Muscle of leg (tissue), 11 donors: ENCODE measurements around the gene WDR74. TPM values are rescaled to one million over a fixed set of nuclear protein-coding genes. Genes with fewer than 3 reads are reported as not detected.

Experiments used
- DNase-seq: peaks from one replicate; pipeline ENCODE4 v3.0.0; 2013
- H3K27ac ChIP-seq: one replicate; pipeline ENCODE4 v1.5.1; 2013; ENCODE audit warnings: mild to moderate bottlenecking, low read length, control low read depth
- H3K27me3 ChIP-seq: one replicate; pipeline ENCODE4 v1.6.1; 2013; ENCODE audit warnings: low read length; ENCODE audit not compliant: control insufficient read depth, insufficient read depth
- H3K36me3 ChIP-seq: one replicate; pipeline ENCODE4 v1.6.1; 2013; ENCODE audit warnings: low read length; ENCODE audit not compliant: control insufficient read depth, insufficient read depth
- H3K4me1 ChIP-seq: one replicate; pipeline ENCODE4 v1.6.1; 2013; ENCODE audit warnings: low read length; ENCODE audit not compliant: control insufficient read depth, insufficient read depth
- H3K4me3 ChIP-seq: one replicate; pipeline ENCODE4 v1.5.1; 2013; ENCODE audit warnings: low read length, control low read depth
- H3K9me3 ChIP-seq: replicated peaks from 2 replicates; pipeline ENCODE4 v1.6.1; 2013; ENCODE audit warnings: low read depth, low read length; ENCODE audit not compliant: control insufficient read depth
- WGBS: methylation state at CpG from one replicate; pipeline ENCODE4 v1.1.5; 2013; ENCODE audit warnings: missing lambda C conversion rate; ENCODE audit not compliant: insufficient coverage; 5-methylcytosine and 5-hydroxymethylcytosine counted together
- polyA plus RNA-seq, 8 donors: library from polyadenylated mRNA; unstranded; fragments of 120-200 nt; gene quantifications; one replicate each; pipeline versions ENCODE4 v1.2.1 to v1.2.3, GENCODE V29; 2013; ENCODE audit warnings: inconsistent platforms in 1 of 8, low replicate concordance in 1 of 8; ENCODE audit not compliant: insufficient read length in 8 of 8, insufficient read depth in 1 of 8
- total RNA-seq: library from RNA; stranded (reverse); fragments of 120-200 nt; gene quantifications from one replicate; pipeline ENCODE4 v1.2.4, GENCODE V29; 2013

Gene WDR74
- total and polyA plus RNA-seq, 9 donors = 28.3 to 41.8 (median 34.9) TPM

GRCh38 chr11:62794201-62794775, 45.1 kb downstream of the WDR74 start:
- Histone ChIP-seq H3K9me3 (no peaks in the 10 kb centered on the region), H3K27ac (no peak overlapping the region), H3K27me3 (no peaks in the 10 kb centered on the region), H3K4me3 (no peak overlapping the region), H3K36me3 (peaks cover 71% of the 10 kb centered on the region), H3K4me1 (peaks cover 18% of the 10 kb centered on the region)
- 100% methylated on average over 6 of the region's 8 CpGs for WGBS
- no peak for DNase-seq

- Histone ChIP-seq H3K9me3 (no peaks in the 10 kb centered on the region), H3K4me3 (peak overlapping the region; percentile 95), H3K27me3 (no peaks in the 10 kb centered on the region), H3K27ac (peak overlapping the region; percentile 76), H3K4me1 (peaks cover 27% of the 10 kb centered on the region), H3K36me3 (peaks cover 62% of the 10 kb centered on the region)
- WGBS = 17% methylated on average over 5 of the region's 11 CpGs
- no peak for DNase-seq
These were observed 47.2 kb downstream of the WDR74 start for GRCh38 chr11:62792202-62792575.

GRCh38 chr11:62791501-62792201, 47.7 kb downstream of the WDR74 start, which contains the start of gene TMEM223:
Gene TMEM223 (minus strand): TSS chr11:62792006. CDS start chr11:62791994, 12 bp downstream.
- Histone ChIP-seq H3K27me3 (no peaks in the 10 kb centered on the region), H3K4me3 (peak within 1 kb of the TSS; percentile 95), H3K4me1 (peaks cover 27% of the 10 kb centered on the region), H3K36me3 (peaks cover 56% of the 10 kb centered on the region), H3K27ac (peak within 1 kb of the TSS; percentile 80), H3K9me3 (no peaks in the 10 kb centered on the region)
- under 1% methylated on average over 51 of the region's 58 CpGs for WGBS
- DNase-seq = peak; percentile 95

GRCh38 chr11:62789576-62789975, 49.8 kb downstream of the WDR74 start:
- no peak for DNase-seq
- H3K4me1 ChIP-seq = peaks cover 33% of the 10 kb centered on the region
- H3K9me3 ChIP-seq = no peaks in the 10 kb centered on the region
- no peaks in the 10 kb centered on the region for H3K27me3 ChIP-seq
- H3K36me3 ChIP-seq = peaks cover 41% of the 10 kb centered on the region
- WGBS = 80% methylated on average over 1 of the region's 3 CpGs
- no peak overlapping the region for H3K27ac ChIP-seq
- H3K4me3 ChIP-seq = no peak overlapping the region

- H3K27me3 ChIP-seq = no peaks in the 10 kb centered on the region
- 88% methylated on average over 3 of the region's 5 CpGs for WGBS
- peaks cover 36% of the 10 kb centered on the region for H3K36me3 ChIP-seq
- H3K27ac ChIP-seq = no peak overlapping the region
- no peak overlapping the region for H3K4me3 ChIP-seq
- peaks cover 33% of the 10 kb centered on the region for H3K4me1 ChIP-seq
- no peaks in the 10 kb centered on the region for H3K9me3 ChIP-seq
- no peak for DNase-seq
These were observed 50.4 kb downstream of the WDR74 start for GRCh38 chr11:62788991-62789390.

GRCh38 chr11:62787005-62787759, 52.2 kb downstream of the WDR74 start, which contains the start of gene TMEM179B:
Gene TMEM179B (plus strand): TSS chr11:62787402. CDS start chr11:62787432, 30 bp downstream.
- Histone ChIP-seq H3K9me3 (no peaks in the 10 kb centered on the region), H3K27me3 (no peaks in the 10 kb centered on the region), H3K4me3 (peak within 1 kb of the TSS; percentile 88), H3K36me3 (peaks cover 32% of the 10 kb centered on the region), H3K4me1 (peaks cover 28% of the 10 kb centered on the region), H3K27ac (peak within 1 kb of the TSS; percentile 93)
- DNase-seq = peak; percentile 99
- WGBS = under 1% methylated on average over 88 of the region's 88 CpGs

- Histone ChIP-seq H3K36me3 (peaks cover 36% of the 10 kb centered on the region), H3K27me3 (no peaks in the 10 kb centered on the region), H3K27ac (peak overlapping the region; percentile 93), H3K9me3 (no peaks in the 10 kb centered on the region), H3K4me3 (peak overlapping the region; percentile 88), H3K4me1 (peaks cover 27% of the 10 kb centered on the region)
- under 1% methylated on average over 50 of the region's 51 CpGs for WGBS
- peak; percentile 95 for DNase-seq
These were observed 52.9 kb downstream of the WDR74 start for GRCh38 chr11:62786318-62787004.

Other genes starting within 250 kb of the WDR74 start
- gene TUT1, start 248.1 kb downstream of the WDR74 start, total RNA-seq = 7.8 TPM
- 10 to 100 TPM; 13.9 to 16.9 (median 14.7) TPM for gene TUT1, start 248.1 kb downstream of the WDR74 start, polyA plus RNA-seq
- 43.3 TPM for gene MTA2, start 237.7 kb downstream of the WDR74 start, total RNA-seq
- 10 to 100 TPM; 43.8 to 63.7 (median 48.2) TPM for gene MTA2, start 237.7 kb downstream of the WDR74 start, polyA plus RNA-seq
- gene EML3, start 226.8 kb downstream of the WDR74 start, total RNA-seq = 10.7 TPM
- gene EML3, start 226.8 kb downstream of the WDR74 start, polyA plus RNA-seq = 10 to 100 TPM; 16.8 to 27.7 (median 20.3) TPM
- gene ROM1, start 226.3 kb downstream of the WDR74 start, total RNA-seq = 3.3 TPM
- 1 to 10 TPM; 1.5 to 4.0 (median 2.5) TPM for gene ROM1, start 226.3 kb downstream of the WDR74 start, polyA plus RNA-seq
- gene B3GAT3, start 217.6 kb downstream of the WDR74 start, total RNA-seq = 18.7 TPM
- gene B3GAT3, start 217.6 kb downstream of the WDR74 start, polyA plus RNA-seq = 10 to 100 TPM; 19.9 to 27.2 (median 22.9) TPM
- gene GANAB, start 193.0 kb downstream of the WDR74 start, total RNA-seq = 92.8 TPM
- gene GANAB, start 193.0 kb downstream of the WDR74 start, polyA plus RNA-seq = 100 to 1,000 TPM; 131 to 226 (median 179) TPM
- 7.1 TPM for gene INTS5, start 186.3 kb downstream of the WDR74 start, total RNA-seq
- 10 to 100 TPM in 7 of 8 donors, 1 to 10 TPM in 1; 9.4 to 13.8 (median 12.8) TPM for gene INTS5, start 186.3 kb downstream of the WDR74 start, polyA plus RNA-seq
- 33.4 TPM for gene C11orf98, start 174.4 kb downstream of the WDR74 start, total RNA-seq
- gene C11orf98, start 174.4 kb downstream of the WDR74 start, polyA plus RNA-seq = 10 to 100 TPM; 34.9 to 40.9 (median 37.8) TPM
- 7.6 TPM for gene CSKMT, start 174.3 kb downstream of the WDR74 start, total RNA-seq
- gene CSKMT, start 174.3 kb downstream of the WDR74 start, polyA plus RNA-seq = 1 to 10 TPM; 2.6 to 5.0 (median 3.8) TPM
- gene UQCC3, start 167.9 kb downstream of the WDR74 start, total RNA-seq = 8.9 TPM
- gene UQCC3, start 167.9 kb downstream of the WDR74 start, polyA plus RNA-seq = 1 to 10 TPM; 6.5 to 8.1 (median 7.9) TPM
- 2.8 TPM for gene LBHD1, start 167.3 kb downstream of the WDR74 start, total RNA-seq
- 1 to 10 TPM; 4.7 to 8.2 (median 6.2) TPM for gene LBHD1, start 167.3 kb downstream of the WDR74 start, polyA plus RNA-seq
- 81.6 TPM for gene UBXN1, start 160.5 kb downstream of the WDR74 start, total RNA-seq
- gene UBXN1, start 160.5 kb downstream of the WDR74 start, polyA plus RNA-seq = 100 to 1,000 TPM; 155 to 170 (median 162) TPM
- 31.6 TPM for gene LRRN4CL, start 150.1 kb downstream of the WDR74 start, total RNA-seq
- gene LRRN4CL, start 150.1 kb downstream of the WDR74 start, polyA plus RNA-seq = 10 to 100 TPM; 13.7 to 21.2 (median 16.3) TPM
- gene BSCL2, start 132.2 kb downstream of the WDR74 start, total RNA-seq = 26.5 TPM
- 10 to 100 TPM; 18.7 to 26.1 (median 21.5) TPM for gene BSCL2, start 132.2 kb downstream of the WDR74 start, polyA plus RNA-seq
- not detected for gene GNG3, start 131.9 kb downstream of the WDR74 start, total RNA-seq
- 1 to 10 TPM in 1 of 8 donors, under 1 TPM in 7; 0.28 to 1.5 (median 0.48) TPM for gene GNG3, start 131.9 kb downstream of the WDR74 start, polyA plus RNA-seq
- 8.6 TPM for gene HNRNPUL2, start 112.1 kb downstream of the WDR74 start, total RNA-seq
- gene HNRNPUL2, start 112.1 kb downstream of the WDR74 start, polyA plus RNA-seq = 10 to 100 TPM; 41.0 to 67.5 (median 49.4) TPM
- 29.5 TPM for gene TTC9C, start 111.1 kb downstream of the WDR74 start, total RNA-seq
- 10 to 100 TPM; 27.1 to 35.4 (median 29.3) TPM for gene TTC9C, start 111.1 kb downstream of the WDR74 start, polyA plus RNA-seq
- 8.0 TPM for gene ZBTB3, start 85.4 kb downstream of the WDR74 start, total RNA-seq
- gene ZBTB3, start 85.4 kb downstream of the WDR74 start, polyA plus RNA-seq = 1 to 10 TPM; 3.4 to 5.6 (median 4.1) TPM
- 115 TPM for gene POLR2G, start 78.0 kb downstream of the WDR74 start, total RNA-seq
- 100 to 1,000 TPM in 2 of 8 donors, 10 to 100 TPM in 6; 83.0 to 115 (median 91.1) TPM for gene POLR2G, start 78.0 kb downstream of the WDR74 start, polyA plus RNA-seq
- 17.6 TPM for gene TAF6L, start 68.2 kb downstream of the WDR74 start, total RNA-seq
- gene TAF6L, start 68.2 kb downstream of the WDR74 start, polyA plus RNA-seq = 10 to 100 TPM; 12.7 to 21.5 (median 17.0) TPM
- 22.1 TPM for gene TMEM179B, start 52.2 kb downstream of the WDR74 start, total RNA-seq
- gene TMEM179B, start 52.2 kb downstream of the WDR74 start, polyA plus RNA-seq = 10 to 100 TPM; 24.4 to 33.8 (median 29.8) TPM
- 17.2 TPM for gene TMEM223, start 47.6 kb downstream of the WDR74 start, total RNA-seq
- 10 to 100 TPM; 15.3 to 19.0 (median 16.3) TPM for gene TMEM223, start 47.6 kb downstream of the WDR74 start, polyA plus RNA-seq
- 24.3 TPM for gene NXF1, start 34.1 kb downstream of the WDR74 start, total RNA-seq
- gene NXF1, start 34.1 kb downstream of the WDR74 start, polyA plus RNA-seq = 10 to 100 TPM; 60.5 to 73.1 (median 66.9) TPM
- 26.8 TPM for gene STX5, start 7.5 kb downstream of the WDR74 start, total RNA-seq
- 10 to 100 TPM; 29.7 to 43.2 (median 36.0) TPM for gene STX5, start 7.5 kb downstream of the WDR74 start, polyA plus RNA-seq
- gene TEX54, start 6.7 kb downstream of the WDR74 start, total RNA-seq = not detected
- not detected for gene TEX54, start 6.7 kb downstream of the WDR74 start, polyA plus RNA-seq
- gene SLC3A2, start 41.3 kb upstream of the WDR74 start, total RNA-seq = 41.8 TPM
- gene SLC3A2, start 41.3 kb upstream of the WDR74 start, polyA plus RNA-seq = 10 to 100 TPM; 38.1 to 55.4 (median 43.0) TPM
- 0.04 TPM for gene CHRM1, start 81.8 kb upstream of the WDR74 start, total RNA-seq
- gene CHRM1, start 81.8 kb upstream of the WDR74 start, polyA plus RNA-seq = under 1 TPM in 5 of 8 donors, not detected in 3; 0.05 to 0.87 (median 0.23) TPM
- not detected for gene SLC22A6, start 145.4 kb upstream of the WDR74 start, total RNA-seq
- under 1 TPM in 2 of 8 donors, not detected in 6; 0.05 to 0.20 TPM for gene SLC22A6, start 145.4 kb upstream of the WDR74 start, polyA plus RNA-seq
- not detected for gene SLC22A8, start 176.3 kb upstream of the WDR74 start, total RNA-seq
- not detected for gene SLC22A8, start 176.3 kb upstream of the WDR74 start, polyA plus RNA-seq